IPS-18a (cell line): ENCODE results near the gene KIF2C.

Experiments used
- H3K27ac ChIP-seq: one replicate; pipeline ENCODE4 v1.5.1; 2013; ENCODE audit warnings: low read length
- H3K27me3 ChIP-seq: one replicate; pipeline ENCODE4 v1.6.1; 2013; ENCODE audit warnings: mild to moderate bottlenecking, low read length; ENCODE audit not compliant: control insufficient read depth, insufficient read depth
- H3K36me3 ChIP-seq: one replicate; pipeline ENCODE4 v1.6.1; 2013; ENCODE audit warnings: low read depth, low read length; ENCODE audit not compliant: control insufficient read depth
- H3K4me1 ChIP-seq: one replicate; pipeline ENCODE4 v1.6.1; 2013; ENCODE audit warnings: low read depth, low read length; ENCODE audit not compliant: control insufficient read depth
- H3K4me3 ChIP-seq: one replicate; pipeline ENCODE4 v1.5.1; 2013; ENCODE audit warnings: low read length
- H3K9ac ChIP-seq: one replicate; pipeline ENCODE4 v1.6.1; 2013; ENCODE audit warnings: mild to moderate bottlenecking, low read length, moderate library complexity
- H3K9me3 ChIP-seq: one replicate; pipeline ENCODE4 v1.6.1; 2013; ENCODE audit warnings: low read depth, low read length; ENCODE audit not compliant: control insufficient read depth

KIF2C gene

GRCh38 chr1:44705470-44705869 lies 34.2 kb upstream of the KIF2C start:
- no peaks in the 10 kb centered on the region for H3K4me1 ChIP-seq
- no peak overlapping the region for H3K4me3 ChIP-seq
- H3K36me3 ChIP-seq, result no peaks in the 10 kb centered on the region
- H3K27ac ChIP-seq, result no peak overlapping the region
- H3K9ac ChIP-seq, result no peak overlapping the region
- H3K9me3 ChIP-seq, result no peaks in the 10 kb centered on the region
- H3K27me3 ChIP-seq, result no peaks in the 10 kb centered on the region

GRCh38 chr1:44705938-44706337 lies 33.7 kb upstream of the KIF2C start:
- no peaks in the 10 kb centered on the region for H3K9me3 ChIP-seq
- H3K4me3 ChIP-seq, result no peak overlapping the region
- H3K36me3 ChIP-seq, result no peaks in the 10 kb centered on the region
- no peak overlapping the region for H3K9ac ChIP-seq
- H3K27ac ChIP-seq, result no peak overlapping the region
- no peaks in the 10 kb centered on the region for H3K4me1 ChIP-seq
- no peaks in the 10 kb centered on the region for H3K27me3 ChIP-seq

GRCh38 chr1:44707112-44707881 lies 32.3 kb upstream of the KIF2C start:
- Histone ChIP-seq H3K27ac (no peak overlapping the region), H3K27me3 (no peaks in the 10 kb centered on the region), H3K9ac (no peak overlapping the region), H3K4me1 (no peaks in the 10 kb centered on the region), H3K9me3 (no peaks in the 10 kb centered on the region), H3K36me3 (no peaks in the 10 kb centered on the region), H3K4me3 (no peak overlapping the region)

GRCh38 chr1:44707959-44708831 lies 31.4 kb upstream of the KIF2C start:
- no peaks in the 10 kb centered on the region for H3K27me3 ChIP-seq
- H3K9ac ChIP-seq, result no peak overlapping the region
- no peak overlapping the region for H3K27ac ChIP-seq
- no peaks in the 10 kb centered on the region for H3K36me3 ChIP-seq
- H3K4me3 ChIP-seq, result no peak overlapping the region
- H3K9me3 ChIP-seq, result no peaks in the 10 kb centered on the region
- H3K4me1 ChIP-seq, result no peaks in the 10 kb centered on the region

- Histone ChIP-seq H3K36me3 (no peaks in the 10 kb centered on the region), H3K27ac (no peak overlapping the region), H3K4me1 (peaks cover 3% of the 10 kb centered on the region), H3K4me3 (no peak overlapping the region), H3K27me3 (no peaks in the 10 kb centered on the region), H3K9ac (no peak overlapping the region), H3K9me3 (no peaks in the 10 kb centered on the region)
Observed at GRCh38 chr1:44713321-44713781, 26.3 kb upstream of the KIF2C start.

GRCh38 chr1:44714532-44714931 lies 25.1 kb upstream of the KIF2C start:
- Histone ChIP-seq H3K27me3 (no peaks in the 10 kb centered on the region), H3K9ac (no peak overlapping the region), H3K4me1 (peaks cover 3% of the 10 kb centered on the region)

GRCh38 chr1:44714944-44715571 lies 24.6 kb upstream of the KIF2C start:
- Histone ChIP-seq H3K27ac (no peak overlapping the region), H3K36me3 (no peaks in the 10 kb centered on the region), H3K4me3 (no peak overlapping the region), H3K9ac (no peak overlapping the region), H3K27me3 (no peaks in the 10 kb centered on the region), H3K4me1 (peaks cover 3% of the 10 kb centered on the region), H3K9me3 (no peaks in the 10 kb centered on the region)

More at GRCh38 chr1:44714532-44714931, 25.1 kb upstream of the KIF2C start:
- H3K36me3 ChIP-seq, result no peaks in the 10 kb centered on the region
- H3K9me3 ChIP-seq, result no peaks in the 10 kb centered on the region
- no peak overlapping the region for H3K27ac ChIP-seq
- H3K4me3 ChIP-seq, result no peak overlapping the region

- H3K9me3 ChIP-seq, result no peaks in the 10 kb centered on the region
- no peaks in the 10 kb centered on the region for H3K27me3 ChIP-seq
- no peak overlapping the region for H3K4me3 ChIP-seq
- H3K36me3 ChIP-seq, result no peaks in the 10 kb centered on the region
- no peak overlapping the region for H3K9ac ChIP-seq
- peaks cover 3% of the 10 kb centered on the region for H3K4me1 ChIP-seq
- no peak overlapping the region for H3K27ac ChIP-seq
Observed at GRCh38 chr1:44717156-44717555, 22.5 kb upstream of the KIF2C start.

GRCh38 chr1:44717653-44718052 lies 22.0 kb upstream of the KIF2C start:
- no peak overlapping the region for H3K4me3 ChIP-seq
- no peaks in the 10 kb centered on the region for H3K36me3 ChIP-seq
- H3K27ac ChIP-seq, result no peak overlapping the region
- no peaks in the 10 kb centered on the region for H3K9me3 ChIP-seq
- H3K27me3 ChIP-seq, result no peaks in the 10 kb centered on the region
- peaks cover 3% of the 10 kb centered on the region for H3K4me1 ChIP-seq
- no peak overlapping the region for H3K9ac ChIP-seq

- Histone ChIP-seq H3K36me3 (no peaks in the 10 kb centered on the region), H3K9ac (no peak overlapping the region), H3K27me3 (no peaks in the 10 kb centered on the region), H3K4me3 (no peak overlapping the region), H3K27ac (no peak overlapping the region), H3K9me3 (no peaks in the 10 kb centered on the region), H3K4me1 (peaks cover 3% of the 10 kb centered on the region)
Observed at GRCh38 chr1:44718091-44718490, 21.5 kb upstream of the KIF2C start.

- Histone ChIP-seq H3K4me1 (peaks cover 3% of the 10 kb centered on the region), H3K36me3 (no peaks in the 10 kb centered on the region), H3K27me3 (no peaks in the 10 kb centered on the region), H3K9me3 (no peaks in the 10 kb centered on the region), H3K4me3 (no peak overlapping the region), H3K27ac (no peak overlapping the region), H3K9ac (no peak overlapping the region)
Observed at GRCh38 chr1:44719318-44719717, 20.3 kb upstream of the KIF2C start.
